Esophagus muscularis mucosa (tissue), 4 donors: ENCODE data around the gene URB1.

ENCODE experiments used
- EP300 ChIP-seq: sonication (generic); formaldehyde crosslinking; IDR thresholded peaks from one replicate; pipeline ENCODE4 v1.6.1; 2017; ENCODE audit warnings: antibody characterized with exemption
- POLR2A ChIP-seq: fragments of 450-650 bp; IDR thresholded peaks from one replicate; pipeline ENCODE4 v1.6.1; 2017; ENCODE audit warnings: antibody characterized with exemption, moderate library complexity, mild to moderate bottlenecking, low read depth
- TF ChIP-seq, protein P1 (sequence below), 3 experiments: fragments of 200-600 bp in 2 of 3; fragments of 450-650 bp in 1 of 3; sonication (generic) in 2 of 3; IDR thresholded peaks; one replicate each; pipeline ENCODE4 v1.5.1; 2017 to 2019; ENCODE audit warnings: antibody characterized with exemption in 3 of 3, mild to moderate bottlenecking in 2 of 3, moderate library complexity in 1 of 3

DNA sequence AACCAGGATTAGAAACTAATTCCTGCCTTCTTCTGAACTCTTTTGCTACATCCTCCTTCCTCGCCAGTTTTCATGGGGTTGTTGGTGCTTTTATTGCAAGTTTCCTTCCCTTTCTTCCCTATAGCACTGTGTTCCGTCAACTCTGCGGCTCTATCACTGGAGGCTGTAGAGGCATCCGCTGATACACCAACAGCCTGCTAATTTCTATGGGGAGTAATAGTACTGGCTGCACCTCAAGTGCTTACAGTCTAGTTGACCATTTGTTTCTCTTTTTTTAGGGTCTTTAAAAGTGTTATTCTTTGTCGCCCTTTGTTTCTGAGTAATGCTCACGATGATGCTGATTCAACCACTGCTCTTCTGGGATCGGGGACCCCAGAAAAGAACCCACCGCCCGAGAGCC lies 114.7 kb downstream of the URB1 start:
- TF ChIP-seq, protein P1, sequence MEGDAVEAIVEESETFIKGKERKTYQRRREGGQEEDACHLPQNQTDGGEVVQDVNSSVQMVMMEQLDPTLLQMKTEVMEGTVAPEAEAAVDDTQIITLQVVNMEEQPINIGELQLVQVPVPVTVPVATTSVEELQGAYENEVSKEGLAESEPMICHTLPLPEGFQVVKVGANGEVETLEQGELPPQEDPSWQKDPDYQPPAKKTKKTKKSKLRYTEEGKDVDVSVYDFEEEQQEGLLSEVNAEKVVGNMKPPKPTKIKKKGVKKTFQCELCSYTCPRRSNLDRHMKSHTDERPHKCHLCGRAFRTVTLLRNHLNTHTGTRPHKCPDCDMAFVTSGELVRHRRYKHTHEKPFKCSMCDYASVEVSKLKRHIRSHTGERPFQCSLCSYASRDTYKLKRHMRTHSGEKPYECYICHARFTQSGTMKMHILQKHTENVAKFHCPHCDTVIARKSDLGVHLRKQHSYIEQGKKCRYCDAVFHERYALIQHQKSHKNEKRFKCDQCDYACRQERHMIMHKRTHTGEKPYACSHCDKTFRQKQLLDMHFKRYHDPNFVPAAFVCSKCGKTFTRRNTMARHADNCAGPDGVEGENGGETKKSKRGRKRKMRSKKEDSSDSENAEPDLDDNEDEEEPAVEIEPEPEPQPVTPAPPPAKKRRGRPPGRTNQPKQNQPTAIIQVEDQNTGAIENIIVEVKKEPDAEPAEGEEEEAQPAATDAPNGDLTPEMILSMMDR (IDR thresholded peaks at IDR 0.05): no peak
- TF ChIP-seq POLR2A (no peak), EP300 (no peak)
